ENCODE results near the gene LRRC14B. TPM values are rescaled to one million over a fixed set of nuclear protein-coding genes. Genes with fewer than 3 reads are reported as not detected.

LRRC14B gene
- total RNA-seq, 2 donors from 2014 or later, result not detected

- H3K27me3 ChIP-seq (ENCODE audit: control insufficient read depth, insufficient read depth, low read length, poor library complexity, severe bottlenecking), result no peaks in the 10 kb centered on the region
- H3K4me3 ChIP-seq (ENCODE audit: low read length), result no peak overlapping the region
- peaks cover 4% of the 10 kb centered on the region for H3K27me3 Mint-ChIP-seq (ENCODE audit: insufficient read depth)
- H3K36me3 Mint-ChIP-seq (ENCODE audit: low read depth), result no peaks in the 10 kb centered on the region
- no peaks in the 10 kb centered on the region for H3K9me3 ChIP-seq (ENCODE audit: control insufficient read depth, low read length)
- no peak overlapping the region for H3K27ac Mint-ChIP-seq
- TF ChIP-seq CTCF (conservative IDR thresholded peaks at IDR 0.05), result no peak
- H3K4me1 Mint-ChIP-seq, result peaks cover 6% of the 10 kb centered on the region
- H3K27ac ChIP-seq (ENCODE audit: low read depth, low read length), result no peak overlapping the region
- no peak overlapping the region for H3K9ac ChIP-seq (ENCODE audit: extremely low read depth, low read length, poor library complexity, severe bottlenecking)
- no peaks in the 10 kb centered on the region for H3K4me1 ChIP-seq (ENCODE audit: control insufficient read depth, insufficient read depth, low read length)
- H3K9me3 Mint-ChIP-seq, result no peaks in the 10 kb centered on the region
- DNase-seq, result no peak
- WGBS, 2 experiments (ENCODE audit: insufficient coverage in 1 of 2, insufficient read length in 1 of 2), result 88 to 100% methylated on average over 2 to 17 of the region's 17 CpGs
- no peaks in the 10 kb centered on the region for H3K36me3 ChIP-seq (ENCODE audit: control insufficient read depth, insufficient read depth, low read length)
- H3K4me3 Mint-ChIP-seq, result no peak overlapping the region
These were observed 1.9 kb downstream of the LRRC14B start for GRCh38 chr5:192970-193831.

GRCh38 chr5:194102-194501 lies 2.8 kb downstream of the LRRC14B start:
- Histone ChIP-seq H3K36me3 (ENCODE audit: control insufficient read depth, insufficient read depth, low read length) (no peaks in the 10 kb centered on the region), H3K9me3 (ENCODE audit: control insufficient read depth, low read length) (no peaks in the 10 kb centered on the region), H3K9ac (ENCODE audit: extremely low read depth, low read length, poor library complexity, severe bottlenecking) (no peak overlapping the region), H3K27ac (ENCODE audit: low read depth, low read length) (no peak overlapping the region), H3K27me3 (ENCODE audit: control insufficient read depth, insufficient read depth, low read length, poor library complexity, severe bottlenecking) (no peaks in the 10 kb centered on the region), H3K4me3 (ENCODE audit: low read length) (no peak overlapping the region), H3K4me1 (ENCODE audit: control insufficient read depth, insufficient read depth, low read length) (no peaks in the 10 kb centered on the region)
- Mint-ChIP-seq H3K4me3 (no peak overlapping the region), H3K4me1 (no peaks in the 10 kb centered on the region), H3K27ac (no peak overlapping the region), H3K36me3 (ENCODE audit: low read depth) (no peaks in the 10 kb centered on the region), H3K27me3 (ENCODE audit: insufficient read depth) (peaks cover 4% of the 10 kb centered on the region), H3K9me3 (no peaks in the 10 kb centered on the region)
- no peak for TF ChIP-seq CTCF (conservative IDR thresholded peaks at IDR 0.05)
- WGBS, 2 experiments (ENCODE audit: insufficient coverage in 1 of 2, insufficient read length in 1 of 2), result 91% methylated on average over 6 to 15 of the region's 15 CpGs
- DNase-seq, result no peak

- H3K27me3 Mint-ChIP-seq (ENCODE audit: insufficient read depth), result peaks cover 4% of the 10 kb centered on the region
- H3K36me3 Mint-ChIP-seq (ENCODE audit: low read depth), result peaks cover under 1% of the 10 kb centered on the region
- no peak overlapping the region for H3K27ac ChIP-seq (ENCODE audit: low read depth, low read length)
- WGBS, 2 experiments (ENCODE audit: insufficient coverage in 1 of 2, insufficient read length in 1 of 2), result 91 to 93% methylated on average over 34 to 36 of the region's 36 CpGs
- H3K27ac Mint-ChIP-seq, result no peak overlapping the region
- no peaks in the 10 kb centered on the region for H3K36me3 ChIP-seq (ENCODE audit: control insufficient read depth, insufficient read depth, low read length)
- no peak overlapping the region for H3K4me3 ChIP-seq (ENCODE audit: low read length)
- no peak overlapping the region for H3K9ac ChIP-seq (ENCODE audit: extremely low read depth, low read length, poor library complexity, severe bottlenecking)
- H3K4me3 Mint-ChIP-seq, result no peak overlapping the region
- no peaks in the 10 kb centered on the region for H3K27me3 ChIP-seq (ENCODE audit: control insufficient read depth, insufficient read depth, low read length, poor library complexity, severe bottlenecking)
- H3K9me3 ChIP-seq (ENCODE audit: control insufficient read depth, low read length), result no peaks in the 10 kb centered on the region
- H3K9me3 Mint-ChIP-seq, result no peaks in the 10 kb centered on the region
- no peaks in the 10 kb centered on the region for H3K4me1 ChIP-seq (ENCODE audit: control insufficient read depth, insufficient read depth, low read length)
- no peak for TF ChIP-seq CTCF (conservative IDR thresholded peaks at IDR 0.05)
- no peaks in the 10 kb centered on the region for H3K4me1 Mint-ChIP-seq
- DNase-seq, result no peak
These were observed 3.4 kb downstream of the LRRC14B start for GRCh38 chr5:194603-195209.
